Subcutaneous adipose tissue (tissue), 4 donors: ENCODE data around the gene DHX40. TPM values are rescaled to one million over a fixed set of nuclear protein-coding genes. Genes with fewer than 3 reads are reported as not detected.

Experiments used
- CTCF ChIP-seq: fragments of 450-650 bp; IDR thresholded peaks from one replicate; pipeline ENCODE4 v1.5.1; 2016; ENCODE audit warnings: low read depth, mild to moderate bottlenecking, control low read depth, antibody characterized with exemption, moderate library complexity
- total RNA-seq, 4 donors: library from RNA; depleted of rRNA; stranded (reverse); fragments of >200 nt; gene quantifications; one replicate each; pipeline ENCODE4 v1.1.0, GENCODE V29; 2016

DHX40 gene
- total RNA-seq, 4 donors from 2014 or later, result 41.6 to 54.8 (median 49.3) TPM

GRCh38 chr17:59545942-59546341 is 19.5 kb upstream of the DHX40 start:
- no peak for TF ChIP-seq CTCF

- no peak for TF ChIP-seq CTCF
These were observed 18.1 kb upstream of the DHX40 start for GRCh38 chr17:59547131-59547915.

- no peak for TF ChIP-seq CTCF
These were observed 14.7 kb upstream of the DHX40 start for GRCh38 chr17:59550703-59551102.

- no peak for TF ChIP-seq CTCF
These were observed 7.4 kb upstream of the DHX40 start for GRCh38 chr17:59558039-59558438.

GRCh38 chr17:59558953-59559352 is 6.5 kb upstream of the DHX40 start:
- TF ChIP-seq CTCF, result no peak

GRCh38 chr17:59561042-59561441 is 4.4 kb upstream of the DHX40 start:
- TF ChIP-seq CTCF, result no peak

GRCh38 chr17:59565959-59566324 is 532 bp downstream of the DHX40 start:
- TF ChIP-seq CTCF, result no peak
